ENCODE results near the gene CMIP.

The CMIP gene

GRCh38 chr16:81539009-81539758 is 94.6 kb downstream of the CMIP start:
- H2AFZ ChIP-seq (ENCODE audit: low read depth, low read length) = no peak overlapping the region
- H3K9ac ChIP-seq (ENCODE audit: low read depth, low read length) = no peak overlapping the region
- H3K4me1 ChIP-seq (ENCODE audit: insufficient read depth, low read length) = no peaks in the 10 kb centered on the region
- no peak for DNase-seq
- H3K4me3 ChIP-seq (ENCODE audit: low read depth in 1 of 2, low read length in 2 of 2) = no peak overlapping the region
- H3K9me3 ChIP-seq (ENCODE audit: insufficient read depth, low read length, severe bottlenecking) = no peaks in the 10 kb centered on the region
- H3K79me2 ChIP-seq (ENCODE audit: insufficient read depth, low read length) = peaks cover 93% of the 10 kb centered on the region
- H4K20me1 ChIP-seq (ENCODE audit: insufficient read depth, low read length) = peaks cover 77% of the 10 kb centered on the region
- no peak for ATAC-seq (ENCODE audit: insufficient read depth, low read depth)
- TF ChIP-seq CTCF (IDR thresholded peaks at IDR 0.05; ENCODE audit: borderline replicate concordance, extremely low read depth, low read length, poor library complexity, severe bottlenecking) (no peak), EZH2 (IDR thresholded peaks at IDR 0.05; ENCODE audit: borderline replicate concordance, low read depth, low read length, severe bottlenecking) (no peak)
- H3K27ac ChIP-seq (ENCODE audit: low read length) = no peak overlapping the region
- H3K36me3 ChIP-seq (ENCODE audit: insufficient read depth, low read length) = peaks cover 9% of the 10 kb centered on the region; the same call in 1 of the 2 replicates
- no peak overlapping the region for H3K4me2 ChIP-seq (ENCODE audit: insufficient read depth, low read length)
- no peaks in the 10 kb centered on the region for H3K27me3 ChIP-seq (ENCODE audit: insufficient read depth, low read length, poor library complexity)

- Histone ChIP-seq H3K27ac (ENCODE audit: low read length) (no peak overlapping the region), H3K79me2 (ENCODE audit: insufficient read depth, low read length) (peaks cover 94% of the 10 kb centered on the region), H2AFZ (ENCODE audit: low read depth, low read length) (no peak overlapping the region), H3K9ac (ENCODE audit: low read depth, low read length) (no peak overlapping the region), H3K27me3 (ENCODE audit: insufficient read depth, low read length, poor library complexity) (no peaks in the 10 kb centered on the region), H3K4me2 (ENCODE audit: insufficient read depth, low read length) (no peak overlapping the region), H3K4me3 (ENCODE audit: low read depth in 1 of 2, low read length in 2 of 2) (no peak overlapping the region), H3K9me3 (ENCODE audit: insufficient read depth, low read length, severe bottlenecking) (no peaks in the 10 kb centered on the region), H3K4me1 (ENCODE audit: insufficient read depth, low read length) (no peaks in the 10 kb centered on the region), H4K20me1 (ENCODE audit: insufficient read depth, low read length) (peaks cover 80% of the 10 kb centered on the region), H3K36me3 (ENCODE audit: insufficient read depth, low read length) (peaks cover 9% of the 10 kb centered on the region; the same call in 1 of the 2 replicates)
- DNase-seq (no peak), ATAC-seq (ENCODE audit: insufficient read depth, low read depth) (no peak)
- TF ChIP-seq EZH2 (IDR thresholded peaks at IDR 0.05; ENCODE audit: borderline replicate concordance, low read depth, low read length, severe bottlenecking) (no peak), CTCF (IDR thresholded peaks at IDR 0.05; ENCODE audit: borderline replicate concordance, extremely low read depth, low read length, poor library complexity, severe bottlenecking) (no peak)
These were observed 95.3 kb downstream of the CMIP start for GRCh38 chr16:81539759-81540472.

GRCh38 chr16:81541314-81541713 is 96.7 kb downstream of the CMIP start:
- H3K4me3 ChIP-seq (ENCODE audit: low read depth in 1 of 2, low read length in 2 of 2) = no peak overlapping the region
- no peaks in the 10 kb centered on the region for H3K27me3 ChIP-seq (ENCODE audit: insufficient read depth, low read length, poor library complexity)
- H3K36me3 ChIP-seq (ENCODE audit: insufficient read depth, low read length) = peaks cover 3% of the 10 kb centered on the region; the same call in 1 of the 2 replicates
- H3K9ac ChIP-seq (ENCODE audit: low read depth, low read length) = no peak overlapping the region
- TF ChIP-seq CTCF (IDR thresholded peaks at IDR 0.05; ENCODE audit: borderline replicate concordance, extremely low read depth, low read length, poor library complexity, severe bottlenecking) (no peak), EZH2 (IDR thresholded peaks at IDR 0.05; ENCODE audit: borderline replicate concordance, low read depth, low read length, severe bottlenecking) (no peak)
- H3K4me2 ChIP-seq (ENCODE audit: insufficient read depth, low read length) = no peak overlapping the region
- H2AFZ ChIP-seq (ENCODE audit: low read depth, low read length) = no peak overlapping the region
- no peak overlapping the region for H3K27ac ChIP-seq (ENCODE audit: low read length)
- no peaks in the 10 kb centered on the region for H3K4me1 ChIP-seq (ENCODE audit: insufficient read depth, low read length)
- peaks cover 82% of the 10 kb centered on the region for H4K20me1 ChIP-seq (ENCODE audit: insufficient read depth, low read length)
- ATAC-seq (ENCODE audit: insufficient read depth, low read depth) (no peak), DNase-seq (no peak)
- H3K9me3 ChIP-seq (ENCODE audit: insufficient read depth, low read length, severe bottlenecking) = no peaks in the 10 kb centered on the region
- peaks cover 94% of the 10 kb centered on the region for H3K79me2 ChIP-seq (ENCODE audit: insufficient read depth, low read length)
